Neural cell (in vitro differentiated cells): Measurements from ENCODE around the gene ATXN10. TPM values are rescaled to one million over a fixed set of nuclear protein-coding genes. Genes with fewer than 3 reads are reported as not detected.

Source experiments
- H2AFZ ChIP-seq: fragments of 200-600, 300-800 bp; sonication (generic), shearing (Covaris generic); 2 replicates; pipeline ENCODE4 v1.6.0; 2014; ENCODE audit warnings: low read depth, mild to moderate bottlenecking, antibody characterized with exemption, low read length, moderate library complexity
- H3F3A ChIP-seq: fragments of 200-600 bp; shearing (Covaris generic); 2 replicates; pipeline ENCODE4 v1.6.1; 2016; ENCODE audit warnings: mild to moderate bottlenecking, moderate library complexity, mixed read lengths, antibody characterized with exemption, low read length; ENCODE audit not compliant: insufficient read depth, poor library complexity, severe bottlenecking
- H3K27ac ChIP-seq: fragments of 200-600, 300-800 bp; sonication (generic), shearing (Covaris generic); 2 replicates; pipeline ENCODE4 v1.5.1; 2014; ENCODE audit warnings: mild to moderate bottlenecking, low read length, moderate library complexity
- H3K27me3 ChIP-seq: fragments of 300-800, 200-600 bp; sonication (generic), shearing (Covaris generic); 2 replicates; pipeline ENCODE4 v1.6.0; 2014; ENCODE audit warnings: mild to moderate bottlenecking, low read depth, low read length, moderate library complexity; ENCODE audit not compliant: insufficient read depth
- H3K36me3 ChIP-seq: fragments of 300-800, 200-600 bp; sonication (generic), shearing (Covaris generic); 2 replicates; pipeline ENCODE4 v1.5.1; 2014; ENCODE audit warnings: mild to moderate bottlenecking, antibody characterized with exemption, low read length, moderate library complexity; ENCODE audit not compliant: insufficient read depth
- H3K4me2 ChIP-seq: fragments of 300-800, 200-600 bp; sonication (generic), shearing (Covaris generic); 2 replicates; pipeline ENCODE4 v1.6.0; 2014; ENCODE audit warnings: mild to moderate bottlenecking, low read length
- H3K4me3 ChIP-seq: fragments of 300-800, 200-600 bp; sonication (generic), shearing (Covaris generic); 2 replicates; pipeline ENCODE4 v1.5.1; 2014; ENCODE audit warnings: mild to moderate bottlenecking, low read length, moderate library complexity
- H3K79me2 ChIP-seq: fragments of 200-600 bp; shearing (Covaris generic); replicated peaks from 2 replicates; pipeline ENCODE4 v1.6.0; 2014; ENCODE audit warnings: mild to moderate bottlenecking, low read length, moderate library complexity; ENCODE audit not compliant: insufficient read depth
- H3K9ac ChIP-seq: fragments of 300-800, 200-600 bp; sonication (generic), shearing (Covaris generic); 2 replicates; pipeline ENCODE4 v1.6.1; 2016; ENCODE audit warnings: mild to moderate bottlenecking, low read length, mixed read lengths
- H3K9me2 ChIP-seq: fragments of 200-600 bp; shearing (Covaris generic); 2 replicates; pipeline ENCODE4 v1.6.1; 2016; ENCODE audit warnings: mild to moderate bottlenecking, low read length, mixed read lengths; ENCODE audit not compliant: insufficient read depth
- H3K9me3 ChIP-seq: fragments of 200-600, 300-800 bp; sonication (generic), shearing (Covaris generic); 2 replicates; pipeline ENCODE4 v1.6.1; 2016; ENCODE audit warnings: mild to moderate bottlenecking, mixed run types, low read length, moderate library complexity, mixed read lengths
- H4K20me1 ChIP-seq: fragments of 200-600 bp; shearing (Covaris generic); 2 replicates; pipeline ENCODE4 v1.6.1; 2016; ENCODE audit warnings: mild to moderate bottlenecking, mixed run types; ENCODE audit not compliant: insufficient read depth
- CTCF ChIP-seq: fragments of 450-650 bp; IDR thresholded peaks from 2 replicates; pipeline ENCODE4 v1.5.1; 2014; ENCODE audit warnings: antibody characterized with exemption, mild to moderate bottlenecking, moderate library complexity; ENCODE audit not compliant: poor library complexity, severe bottlenecking
- EP300 ChIP-seq: fragments of 450-650 bp; conservative IDR thresholded peaks from 2 replicates; pipeline ENCODE4 v1.6.1; 2014; ENCODE audit warnings: antibody characterized with exemption, mild to moderate bottlenecking, moderate library complexity; ENCODE audit not compliant: poor library complexity, severe bottlenecking
- EZH2 ChIP-seq: fragments of 200-600, 300-800 bp; shearing (Covaris generic), sonication (generic); IDR thresholded peaks from 2 replicates; pipeline ENCODE4 v1.6.1; 2014; ENCODE audit warnings: antibody characterized with exemption, low read length, borderline replicate concordance, mild to moderate bottlenecking; ENCODE audit not compliant: insufficient read depth, poor library complexity, severe bottlenecking
- MXI1 ChIP-seq: fragments of 450-650 bp; conservative IDR thresholded peaks from 2 replicates; pipeline ENCODE4 v1.6.1; 2014; ENCODE audit warnings: antibody characterized with exemption, mild to moderate bottlenecking; ENCODE audit not compliant: poor library complexity, severe bottlenecking
- POLR2AphosphoS5 ChIP-seq: IDR thresholded peaks from 2 replicates; pipeline ENCODE4 v1.6.1; 2012
- RAD21 ChIP-seq: fragments of 450-650 bp; conservative IDR thresholded peaks from 2 replicates; pipeline ENCODE4 v1.6.1; 2014; ENCODE audit warnings: antibody characterized with exemption, mild to moderate bottlenecking, moderate library complexity
- REST ChIP-seq: IDR thresholded peaks from 2 replicates; pipeline ENCODE4 v1.6.1; 2012; ENCODE audit warnings: borderline replicate concordance
- SMC3 ChIP-seq: fragments of 450-650 bp; conservative IDR thresholded peaks from 2 replicates; pipeline ENCODE4 v1.6.1; 2014; ENCODE audit warnings: antibody characterized with exemption, mild to moderate bottlenecking, moderate library complexity; ENCODE audit not compliant: poor library complexity
- TAF1 ChIP-seq: IDR thresholded peaks from 2 replicates; pipeline ENCODE4 v1.6.1; 2012; ENCODE audit warnings: low read depth
- polyA plus RNA-seq: library from polyadenylated mRNA; depleted of rRNA; stranded (reverse); fragments of >200 nt; gene quantifications from 2 replicates; pipeline ENCODE4 v1.2.3, GENCODE V29; 2014

The ATXN10 gene
- polyA plus RNA-seq, 1 donor from 2014 or later = 321 TPM

- Histone ChIP-seq H3K4me2 (no peak overlapping the region), H3K9ac (no peak overlapping the region), H3K27ac (no peak overlapping the region)
Measured at GRCh38 chr22:45843986-45844385, 172.4 kb downstream of the ATXN10 start.

GRCh38 chr22:45845076-45845487 is 173.4 kb downstream of the ATXN10 start:
- H3K27ac ChIP-seq = no peak overlapping the region
- no peak overlapping the region for H3K4me2 ChIP-seq
- TF ChIP-seq POLR2AphosphoS5 (no peak), RAD21 (no peak), TAF1 (no peak), SMC3 (no peak), CTCF (no peak), EP300 (no peak), EZH2 (no peak)

More at GRCh38 chr22:45843986-45844385, 172.4 kb downstream of the ATXN10 start:
- no peak for TF ChIP-seq TAF1
- no peak for TF ChIP-seq POLR2AphosphoS5
- TF ChIP-seq EP300 = no peak
- no peak for TF ChIP-seq CTCF
- TF ChIP-seq MXI1 = no peak
- TF ChIP-seq EZH2 = no peak
- no peak for TF ChIP-seq RAD21
- TF ChIP-seq REST = no peak
- TF ChIP-seq SMC3 = no peak
- H3K27me3 ChIP-seq = peaks cover 12% of the 10 kb centered on the region
- no peaks in the 10 kb centered on the region for H3K9me3 ChIP-seq
- H3K9me2 ChIP-seq = no peaks in the 10 kb centered on the region
- H3K79me2 ChIP-seq = no peaks in the 10 kb centered on the region
- peaks cover 9% of the 10 kb centered on the region for H3K36me3 ChIP-seq
- no peak overlapping the region for H3K4me3 ChIP-seq
- no peak overlapping the region for H2AFZ ChIP-seq
- no peaks in the 10 kb centered on the region for H4K20me1 ChIP-seq
- H3F3A ChIP-seq = no peaks in the 10 kb centered on the region

More at GRCh38 chr22:45845076-45845487, 173.4 kb downstream of the ATXN10 start:
- Histone ChIP-seq H3K27me3 (peaks cover 12% of the 10 kb centered on the region), H3K4me3 (no peak overlapping the region), H3K79me2 (no peaks in the 10 kb centered on the region), H3F3A (no peaks in the 10 kb centered on the region), H4K20me1 (no peaks in the 10 kb centered on the region), H2AFZ (no peak overlapping the region), H3K9ac (no peak overlapping the region), H3K9me3 (no peaks in the 10 kb centered on the region), H3K36me3 (peaks cover 10% of the 10 kb centered on the region), H3K9me2 (no peaks in the 10 kb centered on the region)
